GM12878 (cell line): ENCODE results near the gene SPATA9. TPM values are rescaled to one million over a fixed set of nuclear protein-coding genes. Genes with fewer than 3 reads are reported as not detected.

Experiments used
- BCL11A ChIP-seq: IDR thresholded peaks from 2 replicates; pipeline ENCODE4 v1.6.1; 2011; ENCODE audit warnings: low read depth, low read length
- CREM ChIP-seq: IDR thresholded peaks from 2 replicates; pipeline ENCODE4 v1.6.1; 2014; ENCODE audit warnings: antibody characterized with exemption, low read depth
- IKZF1 ChIP-seq: fragments of 450-650 bp; conservative IDR thresholded peaks from 2 replicates; pipeline ENCODE4 v1.6.1; 2017; ENCODE audit warnings: antibody characterized with exemption, mild to moderate bottlenecking
- RFX5 ChIP-seq: IDR thresholded peaks from 2 replicates; pipeline ENCODE4 v1.6.1; 2011; ENCODE audit warnings: low read depth, low read length, improper control_type of control experiment
- TARDBP ChIP-seq: IDR thresholded peaks from 2 replicates; pipeline ENCODE4 v1.6.1; 2016; ENCODE audit warnings: borderline replicate concordance
- polyA plus RNA-seq, 11 experiments: library from polyadenylated mRNA; depleted of rRNA in 4 of 11; unstranded in 6 of 11; stranded (reverse) in 5 of 11; fragments of >200 nt; fragmentation: Nextera tagmentation in 4 of 11; fragmentation: Illumina TruSeq in 1 of 11; extraction: Ambion mirVana in 4 of 11; extraction: Trizol in 1 of 11; gene quantifications; 1 replicate in 1 of 11; 2 replicates in 10 of 11; pipeline versions ENCODE4 v1.2.1 to v1.2.3, GENCODE V29; 2011 to 2016; ENCODE audit warnings: inconsistent platforms in 2 of 11, missing spikeins in 2 of 11, low read depth in 1 of 11
- total RNA-seq, 4 experiments: library from RNA; depleted of rRNA in 3 of 4; stranded (reverse); fragments of >200 nt in 3 of 4; fragmentation: Illumina TruSeq in 1 of 4; extraction: Trizol in 1 of 4; gene quantifications; 2 replicates each; pipeline versions ENCODE4 v1.2.1 to v1.2.3, GENCODE V29; 2013 to 2021
- TF ChIP-seq, protein P1 (sequence below): IDR thresholded peaks from 2 replicates; pipeline ENCODE4 v1.6.1; 2012; ENCODE audit warnings: low read depth, low read length, improper control_type of control experiment
- TF ChIP-seq, protein P2 (sequence below): fragments of 450-650 bp; formaldehyde crosslinking; IDR thresholded peaks from 2 replicates; pipeline ENCODE4 v1.4.0; 2022; ENCODE audit warnings: mild to moderate bottlenecking, moderate library complexity
- TF ChIP-seq, protein P3 (sequence below): fragments of 450-650 bp; IDR thresholded peaks from 2 replicates; pipeline ENCODE4 v1.6.1; 2017; ENCODE audit warnings: mild to moderate bottlenecking, low read depth, inconsistent platforms; ENCODE audit not compliant: poor library complexity, severe bottlenecking

The SPATA9 gene
- total and polyA plus RNA-seq, 10 of the 15 experiments (the other 5 are each of a cell fraction or from before 2014, with no cell fraction given): 0.11 to 0.49 (median 0.16) TPM; not detected in 1

DNA sequence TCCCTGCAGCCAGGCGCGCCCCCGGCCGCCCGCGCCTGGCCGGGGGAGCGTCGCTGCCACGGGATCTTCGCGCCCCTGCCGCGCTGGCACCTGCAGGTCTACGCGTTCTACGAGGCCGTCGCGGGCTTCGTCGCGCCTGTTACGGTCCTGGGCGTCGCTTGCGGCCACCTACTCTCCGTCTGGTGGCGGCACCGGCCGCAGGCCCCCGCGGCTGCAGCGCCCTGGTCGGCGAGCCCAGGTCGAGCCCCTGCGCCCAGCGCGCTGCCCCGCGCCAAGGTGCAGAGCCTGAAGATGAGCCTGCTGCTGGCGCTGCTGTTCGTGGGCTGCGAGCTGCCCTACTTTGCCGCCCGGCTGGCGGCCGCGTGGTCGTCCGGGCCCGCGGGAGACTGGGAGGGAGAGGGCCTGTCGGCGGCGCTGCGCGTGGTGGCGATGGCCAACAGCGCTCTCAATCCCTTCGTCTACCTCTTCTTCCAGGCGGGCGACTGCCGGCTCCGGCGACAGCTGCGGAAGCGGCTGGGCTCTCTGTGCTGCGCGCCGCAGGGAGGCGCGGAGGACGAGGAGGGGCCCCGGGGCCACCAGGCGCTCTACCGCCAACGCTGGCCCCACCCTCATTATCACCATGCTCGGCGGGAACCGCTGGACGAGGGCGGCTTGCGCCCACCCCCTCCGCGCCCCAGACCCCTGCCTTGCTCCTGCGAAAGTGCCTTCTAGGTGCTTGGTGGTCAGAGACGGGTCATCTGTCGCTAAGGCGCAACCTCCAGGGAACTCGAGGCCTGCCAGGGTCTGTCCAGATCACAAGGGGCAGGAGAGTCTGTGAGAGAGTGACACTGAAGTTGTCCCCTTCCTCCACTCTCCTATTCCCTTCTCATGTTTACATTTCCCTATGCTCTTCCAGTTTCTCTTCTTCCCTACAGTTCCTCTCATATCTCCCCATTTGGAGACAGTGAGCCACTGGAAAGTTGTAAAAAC lies 61.6 kb downstream of the SPATA9 start (continued):
- TF ChIP-seq, protein P1, sequence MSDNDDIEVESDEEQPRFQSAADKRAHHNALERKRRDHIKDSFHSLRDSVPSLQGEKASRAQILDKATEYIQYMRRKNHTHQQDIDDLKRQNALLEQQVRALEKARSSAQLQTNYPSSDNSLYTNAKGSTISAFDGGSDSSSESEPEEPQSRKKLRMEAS: no peak
- TF ChIP-seq, protein P2, sequence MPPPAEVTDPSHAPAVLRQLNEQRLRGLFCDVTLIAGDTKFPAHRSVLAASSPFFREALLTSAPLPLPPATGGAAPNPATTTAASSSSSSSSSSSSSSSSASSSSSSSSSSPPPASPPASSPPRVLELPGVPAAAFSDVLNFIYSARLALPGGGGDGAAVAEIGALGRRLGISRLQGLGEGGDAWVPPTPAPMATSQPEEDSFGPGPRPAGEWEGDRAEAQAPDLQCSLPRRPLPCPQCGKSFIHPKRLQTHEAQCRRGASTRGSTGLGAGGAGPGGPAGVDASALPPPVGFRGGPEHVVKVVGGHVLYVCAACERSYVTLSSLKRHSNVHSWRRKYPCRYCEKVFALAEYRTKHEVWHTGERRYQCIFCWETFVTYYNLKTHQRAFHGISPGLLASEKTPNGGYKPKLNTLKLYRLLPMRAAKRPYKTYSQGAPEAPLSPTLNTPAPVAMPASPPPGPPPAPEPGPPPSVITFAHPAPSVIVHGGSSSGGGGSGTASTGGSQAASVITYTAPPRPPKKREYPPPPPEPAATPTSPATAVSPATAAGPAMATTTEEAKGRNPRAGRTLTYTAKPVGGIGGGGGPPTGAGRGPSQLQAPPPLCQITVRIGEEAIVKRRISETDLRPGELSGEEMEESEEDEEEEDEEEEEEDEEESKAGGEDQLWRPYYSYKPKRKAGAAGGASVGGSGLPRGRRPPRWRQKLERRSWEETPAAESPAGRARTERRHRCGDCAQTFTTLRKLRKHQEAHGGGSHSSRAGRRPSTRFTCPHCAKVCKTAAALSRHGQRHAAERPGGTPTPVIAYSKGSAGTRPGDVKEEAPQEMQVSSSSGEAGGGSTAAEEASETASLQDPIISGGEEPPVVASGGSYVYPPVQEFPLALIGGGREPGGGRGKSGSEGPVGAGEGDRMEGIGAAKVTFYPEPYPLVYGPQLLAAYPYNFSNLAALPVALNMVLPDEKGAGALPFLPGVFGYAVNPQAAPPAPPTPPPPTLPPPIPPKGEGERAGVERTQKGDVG: no peak
- TF ChIP-seq TARDBP: no peak
- TF ChIP-seq RFX5: peak; percentile 95
- TF ChIP-seq, protein P3, sequence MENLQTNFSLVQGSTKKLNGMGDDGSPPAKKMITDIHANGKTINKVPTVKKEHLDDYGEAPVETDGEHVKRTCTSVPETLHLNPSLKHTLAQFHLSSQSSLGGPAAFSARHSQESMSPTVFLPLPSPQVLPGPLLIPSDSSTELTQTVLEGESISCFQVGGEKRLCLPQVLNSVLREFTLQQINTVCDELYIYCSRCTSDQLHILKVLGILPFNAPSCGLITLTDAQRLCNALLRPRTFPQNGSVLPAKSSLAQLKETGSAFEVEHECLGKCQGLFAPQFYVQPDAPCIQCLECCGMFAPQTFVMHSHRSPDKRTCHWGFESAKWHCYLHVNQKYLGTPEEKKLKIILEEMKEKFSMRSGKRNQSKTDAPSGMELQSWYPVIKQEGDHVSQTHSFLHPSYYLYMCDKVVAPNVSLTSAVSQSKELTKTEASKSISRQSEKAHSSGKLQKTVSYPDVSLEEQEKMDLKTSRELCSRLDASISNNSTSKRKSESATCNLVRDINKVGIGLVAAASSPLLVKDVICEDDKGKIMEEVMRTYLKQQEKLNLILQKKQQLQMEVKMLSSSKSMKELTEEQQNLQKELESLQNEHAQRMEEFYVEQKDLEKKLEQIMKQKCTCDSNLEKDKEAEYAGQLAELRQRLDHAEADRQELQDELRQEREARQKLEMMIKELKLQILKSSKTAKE: no peak
- no peak for TF ChIP-seq BCL11A
- TF ChIP-seq CREM: peak; percentile 64; the same call in 1 of the 2 replicates
- TF ChIP-seq IKZF1: peak; percentile 62
